HCT116 (cell line): ENCODE measurements around the gene JCAD.
A peak's percentile ranks its signal among the peaks of the same experiment; 100 is the strongest.

Experiments used
- CTCF ChIP-seq, 3 experiments: fragments of 200-600 bp in 1 of 3; sonication (generic) in 1 of 3; IDR thresholded peaks in 2 of 3; conservative IDR thresholded peaks in 1 of 3; 2 replicates each; pipeline ENCODE4 v1.5.1; 2012 to 2017; ENCODE audit warnings: low read depth in 2 of 3, low read length in 2 of 3, antibody characterized with exemption in 1 of 3, borderline replicate concordance in 1 of 3, control low read depth in 1 of 3, mild to moderate bottlenecking in 1 of 3, mixed read lengths in 1 of 3, mixed run types in 1 of 3, moderate library complexity in 1 of 3; ENCODE audit not compliant: insufficient read depth in 1 of 3
- RAD21 ChIP-seq: IDR thresholded peaks from 2 replicates; pipeline ENCODE4 v1.6.1; 2012; ENCODE audit warnings: low read depth, mild to moderate bottlenecking

- TF ChIP-seq CTCF (IDR thresholded peaks at IDR 0.05 in 2 of 3, conservative IDR thresholded peaks at IDR 0.05 in 1 of 3; ENCODE audit: borderline replicate concordance in 1 of 3, insufficient read depth in 1 of 3, low read depth in 2 of 3, low read length in 2 of 3) (no peak), RAD21 (0 out of 2 replicates have a peak, but pooled peaks have one; percentile 1)
These were observed 9.3 kb upstream of the JCAD start for GRCh38 chr10:30068492-30069223.
